Neural crest cell (in vitro differentiated cells): ENCODE measurements around the gene PEAK1. TPM values are rescaled to one million over a fixed set of nuclear protein-coding genes. Genes with fewer than 3 reads are reported as not detected.

Experiments used
- DNase-seq: peaks from one replicate; pipeline ENCODE4 v3.0.0; 2021; ENCODE audit warnings: low read depth, mixed read lengths, low spot score
- H3K27ac Mint-ChIP-seq: one replicate; pipeline ENCODE4 v1.8.0; 2021; ENCODE audit warnings: mild to moderate bottlenecking, mixed read lengths; ENCODE audit not compliant: unreplicated experiment
- H3K27me3 Mint-ChIP-seq: 2 replicates; pipeline ENCODE4 v1.8.0; 2021; ENCODE audit warnings: low read depth, mild to moderate bottlenecking, mixed read lengths
- H3K36me3 Mint-ChIP-seq: 2 replicates; pipeline ENCODE4 v1.8.0; 2021; ENCODE audit warnings: low read depth, mild to moderate bottlenecking, mixed read lengths
- H3K4me1 Mint-ChIP-seq: 2 replicates; pipeline ENCODE4 v1.8.0; 2021; ENCODE audit warnings: mixed read lengths
- H3K4me3 Mint-ChIP-seq: one replicate; pipeline ENCODE4 v1.8.0; 2021; ENCODE audit warnings: mild to moderate bottlenecking, mixed read lengths
- H3K9me3 Mint-ChIP-seq: 2 replicates; pipeline ENCODE4 v1.8.0; 2021; ENCODE audit warnings: mixed read lengths
- CTCF ChIP-seq: fragments of 200-600 bp; sonication (generic); conservative IDR thresholded peaks from 2 replicates; pipeline ENCODE4 v1.5.0; 2021; ENCODE audit warnings: antibody characterized with exemption, mild to moderate bottlenecking
- total RNA-seq: library from RNA; stranded (reverse); gene quantifications from 2 replicates; pipeline ENCODE4 v1.2.1, GENCODE V29; 2021

The PEAK1 gene
- total RNA-seq, 1 donor from 2014 or later = 26.0 TPM

- Mint-ChIP-seq H3K36me3 (no peaks in the 10 kb centered on the region), H3K27ac (no peak overlapping the region), H3K27me3 (no peaks in the 10 kb centered on the region), H3K9me3 (no peaks in the 10 kb centered on the region), H3K4me1 (peaks cover 5% of the 10 kb centered on the region), H3K4me3 (no peak overlapping the region)
- DNase-seq = no peak
- no peak for TF ChIP-seq CTCF
Observed at GRCh38 chr15:77120576-77120975, 299.3 kb downstream of the PEAK1 start.

DNA sequence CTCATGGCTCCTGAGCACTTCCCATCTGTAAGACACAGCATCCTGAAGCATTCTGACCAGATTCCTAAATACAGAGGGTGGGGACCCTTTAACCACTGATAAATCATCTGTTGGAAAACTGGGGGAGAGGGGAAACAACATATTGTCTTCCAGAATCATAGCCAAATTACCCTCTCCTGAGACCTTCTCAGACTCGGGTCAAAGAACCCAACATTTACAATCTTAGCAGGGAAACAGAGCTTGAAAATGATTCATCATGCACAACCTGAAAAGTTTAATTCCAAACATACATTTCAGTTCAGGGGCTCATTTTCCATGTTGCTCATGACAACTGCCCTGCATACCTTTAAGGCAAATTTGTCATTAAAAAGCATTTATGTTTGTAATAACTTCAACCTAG lies 300.5 kb downstream of the PEAK1 start:
- Mint-ChIP-seq H3K36me3 (no peaks in the 10 kb centered on the region), H3K27ac (no peak overlapping the region), H3K4me3 (no peak overlapping the region), H3K4me1 (peaks cover 5% of the 10 kb centered on the region), H3K27me3 (no peaks in the 10 kb centered on the region), H3K9me3 (no peaks in the 10 kb centered on the region)
- no peak for DNase-seq
- TF ChIP-seq CTCF = no peak

DNA sequence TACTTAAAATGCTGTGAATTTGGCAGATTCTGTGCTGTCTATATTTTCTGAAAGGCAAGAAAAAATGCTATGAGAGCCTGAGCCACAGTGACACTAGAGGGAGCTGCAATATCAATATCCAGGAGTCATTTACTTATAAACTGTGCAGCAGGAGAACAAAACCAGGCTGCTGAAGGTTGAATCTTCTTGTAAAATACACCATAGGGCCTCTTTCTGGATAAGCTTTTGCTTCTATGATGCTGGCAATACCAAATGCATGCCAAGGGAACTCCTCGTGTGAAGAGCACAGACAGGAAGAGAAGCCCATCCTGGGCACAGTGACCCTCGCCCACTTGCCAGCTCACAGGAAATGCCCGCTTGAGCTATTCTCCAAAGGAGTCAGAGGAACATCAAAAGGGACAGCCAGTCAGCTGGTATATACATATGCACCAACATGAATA lies 301.0 kb downstream of the PEAK1 start:
- Mint-ChIP-seq H3K9me3 (no peaks in the 10 kb centered on the region), H3K27ac (no peak overlapping the region), H3K27me3 (no peaks in the 10 kb centered on the region), H3K4me1 (peaks cover 5% of the 10 kb centered on the region), H3K4me3 (no peak overlapping the region), H3K36me3 (no peaks in the 10 kb centered on the region)
- DNase-seq = peak; percentile 26
- peak; percentile 87 for TF ChIP-seq CTCF

GRCh38 chr15:77115179-77115578 lies 304.7 kb downstream of the PEAK1 start:
- no peaks in the 10 kb centered on the region for H3K36me3 Mint-ChIP-seq
- peaks cover 5% of the 10 kb centered on the region for H3K4me1 Mint-ChIP-seq
- H3K9me3 Mint-ChIP-seq = no peaks in the 10 kb centered on the region
- no peak for DNase-seq
- no peak overlapping the region for H3K4me3 Mint-ChIP-seq
- no peak overlapping the region for H3K27ac Mint-ChIP-seq
- TF ChIP-seq CTCF = no peak
- H3K27me3 Mint-ChIP-seq = no peaks in the 10 kb centered on the region

GRCh38 chr15:77112838-77113504 lies 306.9 kb downstream of the PEAK1 start:
- Mint-ChIP-seq H3K36me3 (no peaks in the 10 kb centered on the region), H3K9me3 (no peaks in the 10 kb centered on the region), H3K4me1 (no peaks in the 10 kb centered on the region), H3K27ac (no peak overlapping the region), H3K4me3 (no peak overlapping the region), H3K27me3 (no peaks in the 10 kb centered on the region)
- DNase-seq = no peak
- TF ChIP-seq CTCF = peak; percentile 21
